AG04450 (cell line): ENCODE measurements around the gene CCDC80. TPM values are rescaled to one million over a fixed set of nuclear protein-coding genes. Genes with fewer than 3 reads are reported as not detected.

Source experiments
- CTCF ChIA-PET: fragments of 300-600, 350-600 bp; formaldehyde crosslinking; extraction: SDS; loops from one replicate; lab custom pipeline; 2022; ENCODE audit warnings: antibody characterized with exemption, inconsistent platforms; lab: Charles Lee
- POLR2A ChIA-PET: fragments of 350-600 bp; formaldehyde crosslinking; extraction: SDS; loops from one replicate; lab custom pipeline; 2021; ENCODE audit warnings: antibody characterized with exemption, inconsistent platforms; lab: Yijun Ruan, JAX
- DNase-seq: peaks from one replicate; pipeline ENCODE4 v3.0.0-alpha.2; 2011; ENCODE audit warnings: low read depth, low spot score
- H3K27ac ChIP-seq: one replicate; pipeline ENCODE4 v1.5.1; 2012; ENCODE audit warnings: low read depth, low read length, control low read depth
- H3K27me3 ChIP-seq: one replicate; pipeline ENCODE4 v1.6.0; 2012; ENCODE audit warnings: low read length; ENCODE audit not compliant: control insufficient read depth, insufficient read depth
- H3K4me3 ChIP-seq: 2 replicates; pipeline ENCODE4 v1.5.1; 2011; ENCODE audit warnings: mild to moderate bottlenecking, low read depth, low read length, control low read depth
- H3K9me3 ChIP-seq: 2 replicates; pipeline ENCODE4 v1.5.1; 2012; ENCODE audit warnings: low read length; ENCODE audit not compliant: control insufficient read depth, insufficient read depth
- CTCF ChIP-seq: IDR thresholded peaks from 2 replicates; pipeline ENCODE4 v1.5.1; 2011; ENCODE audit warnings: low read depth, low read length, control low read depth, inconsistent platforms
- polyA plus RNA-seq: library from polyadenylated mRNA; depleted of rRNA; stranded (reverse); fragments of >200 nt; gene quantifications from 2 replicates; pipeline ENCODE4 v1.2.3, GENCODE V29; 2011

CCDC80 gene
- polyA plus RNA-seq, 1 experiment = 202 TPM

- Histone ChIP-seq H3K9me3 (no peaks in the 10 kb centered on the region), H3K4me3 (no peak overlapping the region), H3K27ac (no peak overlapping the region), H3K27me3 (no peaks in the 10 kb centered on the region)
- CTCF ChIA-PET = interaction anchor here (1.1 to 2.4 kb wide), 2 partner anchors 23 to 373 kb away, joined by 4 to 16 read pairs; no protein-coding TSS in a partner anchor
- POLR2A ChIA-PET = interaction anchor here (0.6 kb wide), 1 partner anchor 10 kb away, joined by 8 read pairs; no protein-coding TSS in a partner anchor
- no peak for TF ChIP-seq CTCF
- DNase-seq = no peak
Measured at GRCh38 chr3:112606098-112606497, 34.8 kb downstream of the CCDC80 start.

- ChIA-PET POLR2A (interaction anchor here (1.6 kb wide), 1 partner anchor 130 kb away, joined by 4 read pairs; no protein-coding TSS in a partner anchor), CTCF (interaction anchor here (0.6 to 2.4 kb wide), 3 partner anchors 23 to 374 kb away, joined by 3 to 16 read pairs (median 4); no protein-coding TSS in a partner anchor)
Measured at GRCh38 chr3:112605285-112605684, 35.7 kb downstream of the CCDC80 start.

GRCh38 chr3:112604536-112604935 is 36.4 kb downstream of the CCDC80 start:
- ChIA-PET CTCF (interaction anchor here (0.8 to 2.4 kb wide), 2 partner anchors 16 to 22 kb away, joined by 3 to 16 read pairs; no protein-coding TSS in a partner anchor), POLR2A (interaction anchor here (0.6 to 1.6 kb wide), 2 partner anchors 12 to 130 kb away, joined by 4 read pairs; no protein-coding TSS in a partner anchor)
- H3K27ac ChIP-seq = peak overlapping the region; percentile 58

More at GRCh38 chr3:112605285-112605684, 35.7 kb downstream of the CCDC80 start:
- Histone ChIP-seq H3K27me3 (no peaks in the 10 kb centered on the region), H3K4me3 (no peak overlapping the region), H3K27ac (peak overlapping the region; percentile 73), H3K9me3 (no peaks in the 10 kb centered on the region)
- peak; percentile 90 for DNase-seq
- no peak for TF ChIP-seq CTCF

GRCh38 chr3:112602217-112602838 is 38.6 kb downstream of the CCDC80 start:
- ChIA-PET CTCF (interaction anchor here (1.7 kb wide), 2 partner anchors 20 to 41 kb away, joined by 6 to 14 read pairs; no protein-coding TSS in a partner anchor), POLR2A (interaction anchor here (0.6 to 1.4 kb wide), 2 partner anchors 22 to 27 kb away, joined by 3 read pairs; no protein-coding TSS in a partner anchor)
- H3K27me3 ChIP-seq = no peaks in the 10 kb centered on the region
- TF ChIP-seq CTCF = no peak
- H3K4me3 ChIP-seq = no peak overlapping the region
- DNase-seq = no peak
- no peaks in the 10 kb centered on the region for H3K9me3 ChIP-seq
- H3K27ac ChIP-seq = no peak overlapping the region

More at GRCh38 chr3:112604536-112604935, 36.4 kb downstream of the CCDC80 start:
- peak; percentile 54 for DNase-seq
- no peaks in the 10 kb centered on the region for H3K9me3 ChIP-seq
- H3K4me3 ChIP-seq = no peak overlapping the region
- no peak for TF ChIP-seq CTCF
- H3K27me3 ChIP-seq = no peaks in the 10 kb centered on the region

GRCh38 chr3:112598731-112599130 is 42.2 kb downstream of the CCDC80 start:
- Histone ChIP-seq H3K9me3 (no peaks in the 10 kb centered on the region), H3K27ac (no peak overlapping the region), H3K27me3 (no peaks in the 10 kb centered on the region), H3K4me3 (no peak overlapping the region)
- CTCF ChIA-PET = interaction anchor here (3.4 kb wide), 1 partner anchor 16 kb away, joined by 16 read pairs; no protein-coding TSS in a partner anchor
- POLR2A ChIA-PET = no interaction called here
- TF ChIP-seq CTCF = no peak
- no peak for DNase-seq
